ENCODE results near the gene FASTK.
"Not testable (repeated sequence)": the region's sequence is repeated elsewhere in the genome, so short reads cannot be mapped to it uniquely, and the experiment has no call there.

The FASTK gene

DNA sequence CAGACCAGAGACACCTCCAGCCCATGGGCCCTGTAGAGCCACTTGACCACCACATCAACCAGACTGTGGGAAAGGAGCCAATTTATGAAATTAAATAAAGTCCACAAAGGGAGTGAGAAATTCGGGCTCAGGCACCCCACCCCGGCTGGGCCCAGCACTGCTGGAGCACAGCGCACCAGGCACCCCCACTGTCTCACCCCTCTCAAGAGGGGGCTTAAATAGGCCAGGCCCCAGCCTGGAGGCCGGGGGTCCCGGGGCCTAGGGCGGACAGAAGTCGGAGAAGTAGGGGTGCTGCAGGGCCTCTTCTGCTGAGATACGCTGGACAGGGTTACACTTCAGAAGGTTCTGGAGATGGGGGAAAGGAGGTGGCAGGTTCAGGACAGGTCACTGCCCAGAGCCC lies 26.9 kb downstream of the FASTK start:
- Histone ChIP-seq H3K36me3 (ENCODE audit: control insufficient read depth, insufficient read depth, low read length) (no peaks in the 10 kb centered on the region), H3K4me3 (ENCODE audit: low read length) (no peak overlapping the region), H3K9ac (ENCODE audit: low read length) (no peak overlapping the region), H3K4me1 (ENCODE audit: control insufficient read depth, insufficient read depth, low read length) (peaks cover 18% of the 10 kb centered on the region), H3K9me3 (ENCODE audit: control insufficient read depth, low read length) (no peaks in the 10 kb centered on the region), H3K27me3 (ENCODE audit: control insufficient read depth, insufficient read depth, low read length) (peaks cover 13% of the 10 kb centered on the region)

DNA sequence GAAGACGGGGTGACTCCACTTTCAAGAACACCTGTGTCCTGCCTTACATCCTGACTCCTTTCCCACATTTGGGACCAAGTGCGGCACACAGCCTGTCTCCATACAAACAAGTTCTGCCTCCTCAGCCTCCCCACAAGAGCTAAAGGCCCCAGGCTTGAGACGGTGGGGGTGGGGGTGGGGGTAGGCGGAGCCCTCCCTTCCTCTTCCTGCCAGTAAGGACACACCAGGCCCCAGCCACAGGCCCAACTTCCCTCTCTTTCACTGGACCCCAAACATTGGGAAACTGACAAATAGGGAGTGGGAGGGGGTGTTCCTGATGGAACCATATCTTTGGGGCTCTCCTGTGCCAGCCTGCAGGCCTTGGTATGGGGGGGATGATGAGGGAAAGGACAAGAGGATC lies 27.5 kb downstream of the FASTK start:
- peaks cover 13% of the 10 kb centered on the region for H3K27me3 ChIP-seq (ENCODE audit: control insufficient read depth, insufficient read depth, low read length)
- H3K9ac ChIP-seq (ENCODE audit: low read length) = no peak overlapping the region
- H3K4me1 ChIP-seq (ENCODE audit: control insufficient read depth, insufficient read depth, low read length) = peaks cover 12% of the 10 kb centered on the region
- H3K9me3 ChIP-seq (ENCODE audit: control insufficient read depth, low read length) = no peaks in the 10 kb centered on the region
- H3K4me3 ChIP-seq (ENCODE audit: low read length) = no peak overlapping the region
- H3K36me3 ChIP-seq (ENCODE audit: control insufficient read depth, insufficient read depth, low read length) = no peaks in the 10 kb centered on the region

DNA sequence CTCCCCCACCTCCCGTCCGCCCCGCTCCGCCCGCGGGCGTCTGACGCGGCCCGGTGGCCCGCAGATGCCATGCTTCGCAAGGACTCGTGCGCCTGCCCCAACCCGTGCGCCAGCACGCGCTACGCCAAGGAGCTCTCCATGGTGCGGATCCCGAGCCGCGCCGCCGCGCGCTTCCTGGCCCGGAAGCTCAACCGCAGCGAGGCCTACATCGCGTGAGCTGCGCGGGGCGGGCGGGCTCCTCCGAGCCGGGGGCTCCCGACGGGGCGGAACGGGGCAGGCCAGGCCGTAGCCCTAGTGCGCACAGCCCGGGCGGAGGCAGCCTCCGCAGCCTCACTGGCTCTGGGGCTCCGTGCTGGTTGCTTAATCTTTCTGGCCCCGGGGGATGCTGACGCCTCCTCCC lies 29.5 kb downstream of the FASTK start:
- Histone ChIP-seq H3K4me1 (ENCODE audit: control insufficient read depth, insufficient read depth, low read length) (no peaks in the 10 kb centered on the region), H3K4me3 (ENCODE audit: low read length) (no peak overlapping the region), H3K27me3 (ENCODE audit: control insufficient read depth, insufficient read depth, low read length) (peaks cover 13% of the 10 kb centered on the region), H3K9ac (ENCODE audit: low read length) (no peak overlapping the region), H3K9me3 (ENCODE audit: control insufficient read depth, low read length) (no peaks in the 10 kb centered on the region), H3K36me3 (ENCODE audit: control insufficient read depth, insufficient read depth, low read length) (no peaks in the 10 kb centered on the region)

DNA sequence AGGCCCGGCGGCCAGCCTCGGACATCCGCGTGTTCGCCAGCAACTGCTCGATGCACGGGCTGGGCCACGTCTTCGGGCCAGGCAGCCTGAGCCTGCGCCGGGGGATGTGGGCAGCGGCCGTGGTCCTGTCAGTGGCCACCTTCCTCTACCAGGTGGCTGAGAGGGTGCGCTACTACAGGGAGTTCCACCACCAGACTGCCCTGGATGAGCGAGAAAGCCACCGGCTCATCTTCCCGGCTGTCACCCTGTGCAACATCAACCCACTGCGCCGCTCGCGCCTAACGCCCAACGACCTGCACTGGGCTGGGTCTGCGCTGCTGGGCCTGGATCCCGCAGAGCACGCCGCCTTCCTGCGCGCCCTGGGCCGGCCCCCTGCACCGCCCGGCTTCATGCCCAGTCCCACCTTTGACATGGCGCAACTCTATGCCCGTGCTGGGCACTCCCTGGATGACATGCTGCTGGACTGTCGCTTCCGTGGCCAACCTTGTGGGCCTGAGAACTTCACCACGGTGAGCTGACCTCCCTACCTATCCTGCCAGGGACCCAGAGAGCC lies 31.6 kb downstream of the FASTK start:
- H3K27me3 ChIP-seq (ENCODE audit: control insufficient read depth, insufficient read depth, low read length) = peaks cover 13% of the 10 kb centered on the region
- H3K4me1 ChIP-seq (ENCODE audit: control insufficient read depth, insufficient read depth, low read length) = no peaks in the 10 kb centered on the region
- no peaks in the 10 kb centered on the region for H3K9me3 ChIP-seq (ENCODE audit: control insufficient read depth, low read length)
- no peak overlapping the region for H3K9ac ChIP-seq (ENCODE audit: low read length)
- H3K4me3 ChIP-seq (ENCODE audit: low read length) = no peak overlapping the region
- no peaks in the 10 kb centered on the region for H3K36me3 ChIP-seq (ENCODE audit: control insufficient read depth, insufficient read depth, low read length)

DNA sequence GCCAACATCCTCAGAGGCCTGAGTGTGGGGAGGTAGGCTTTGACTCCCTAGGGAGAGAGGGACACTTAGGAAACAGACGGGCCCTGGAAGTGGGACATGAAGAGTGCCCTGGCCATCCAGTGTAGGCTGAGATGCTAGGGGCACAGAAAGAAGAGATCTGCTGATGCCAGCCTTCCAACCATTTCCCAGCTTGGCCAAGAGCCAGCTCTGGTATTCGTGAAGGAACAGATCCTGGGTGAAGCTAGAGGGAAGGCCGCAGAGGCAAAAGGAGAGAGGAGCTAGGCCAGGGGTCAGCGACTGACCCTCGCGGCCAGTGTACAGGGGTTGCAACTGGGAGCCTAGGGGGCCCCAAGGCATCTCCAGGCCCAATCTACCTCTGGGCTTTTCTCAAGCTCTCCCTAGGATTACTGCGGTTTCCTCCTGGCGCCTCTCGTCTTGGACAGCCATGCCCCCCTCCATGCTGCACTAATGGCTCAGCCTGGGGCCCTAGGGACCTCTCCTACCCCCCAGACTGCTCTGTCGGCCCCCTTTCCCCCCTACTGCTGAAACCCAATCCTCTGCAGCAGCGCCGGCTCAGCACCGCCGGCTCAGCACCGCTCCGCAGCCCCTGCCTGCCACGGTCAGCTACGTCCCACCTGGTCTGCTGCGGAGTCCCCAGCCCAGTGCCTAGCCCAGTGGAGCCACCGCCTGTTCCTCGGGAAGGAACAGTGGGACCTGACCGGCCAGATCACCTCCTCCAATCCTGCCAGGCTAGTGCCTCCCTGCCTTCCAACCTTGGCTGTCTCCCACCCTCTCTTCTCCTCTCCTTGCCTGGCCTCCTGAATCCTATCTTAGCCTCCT lies 32.4 kb downstream of the FASTK start, which contains the start of gene ASIC3:
Gene ASIC3, plus strand, starts transcription at position 556 of the 840 bp plus-strand sequence. CDS start 355 bp downstream, outside the sequence.
- Histone ChIP-seq H3K9ac (ENCODE audit: low read length) (no peak within 1 kb of the TSS), H3K9me3 (ENCODE audit: control insufficient read depth, low read length) (no peaks in the 10 kb centered on the region), H3K4me3 (ENCODE audit: low read length) (no peak within 1 kb of the TSS), H3K27me3 (ENCODE audit: control insufficient read depth, insufficient read depth, low read length) (peaks cover 13% of the 10 kb centered on the region), H3K4me1 (ENCODE audit: control insufficient read depth, insufficient read depth, low read length) (no peaks in the 10 kb centered on the region), H3K36me3 (ENCODE audit: control insufficient read depth, insufficient read depth, low read length) (no peaks in the 10 kb centered on the region)

DNA sequence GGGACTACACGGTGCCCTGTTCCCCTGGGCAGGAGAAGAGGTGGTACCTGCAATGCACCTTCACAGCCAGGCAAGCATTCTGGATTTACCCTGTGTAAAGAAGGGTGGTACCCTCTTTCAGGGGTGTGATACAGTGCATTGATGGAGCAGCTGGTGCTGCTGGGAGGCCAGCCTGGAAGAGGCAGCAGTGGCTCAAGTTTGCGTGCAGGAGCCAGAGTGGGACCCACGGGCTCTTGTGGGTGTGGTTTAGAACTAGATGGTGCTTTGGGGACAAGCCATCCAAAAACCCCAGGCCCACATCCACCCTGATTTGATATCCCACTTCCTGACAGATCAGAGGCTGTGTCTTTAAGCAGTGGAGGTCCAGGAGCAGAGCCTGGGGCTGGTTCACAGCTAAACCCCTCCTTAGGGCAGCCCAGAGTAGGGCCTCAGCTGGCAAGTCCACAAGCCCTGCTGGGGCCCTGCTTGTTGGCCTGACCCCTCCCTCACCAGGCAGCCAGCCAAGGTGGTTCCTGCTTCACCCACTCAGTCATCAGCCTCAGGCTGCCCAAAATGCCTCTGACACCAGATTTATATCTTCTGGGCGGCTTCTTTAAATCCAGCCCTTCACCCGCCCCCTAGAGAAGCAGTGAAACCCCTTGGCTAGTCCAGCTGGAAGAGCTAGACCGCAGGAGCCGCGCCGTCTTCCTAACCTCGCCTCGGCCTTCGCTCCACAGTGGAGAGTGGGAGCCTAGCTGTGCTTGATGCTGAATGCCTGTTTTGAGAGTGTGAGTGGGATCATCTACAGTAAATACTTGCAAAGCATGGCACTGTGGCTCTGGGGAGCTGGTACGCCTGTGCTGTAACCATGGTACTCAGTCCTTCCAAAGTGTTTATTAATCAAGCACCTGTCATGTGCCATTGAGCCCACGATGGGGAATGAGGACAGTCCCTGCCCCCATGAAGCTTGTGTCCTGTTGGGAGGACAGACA lies 33.7 kb downstream of the FASTK start:
- no peaks in the 10 kb centered on the region for H3K9me3 ChIP-seq (ENCODE audit: control insufficient read depth, low read length)
- H3K27me3 ChIP-seq (ENCODE audit: control insufficient read depth, insufficient read depth, low read length) = peaks cover 13% of the 10 kb centered on the region
- no peak overlapping the region for H3K9ac ChIP-seq (ENCODE audit: low read length)
- no peaks in the 10 kb centered on the region for H3K4me1 ChIP-seq (ENCODE audit: control insufficient read depth, insufficient read depth, low read length)
- H3K36me3 ChIP-seq (ENCODE audit: control insufficient read depth, insufficient read depth, low read length) = no peaks in the 10 kb centered on the region
- H3K4me3 ChIP-seq (ENCODE audit: low read length) = no peak overlapping the region

DNA sequence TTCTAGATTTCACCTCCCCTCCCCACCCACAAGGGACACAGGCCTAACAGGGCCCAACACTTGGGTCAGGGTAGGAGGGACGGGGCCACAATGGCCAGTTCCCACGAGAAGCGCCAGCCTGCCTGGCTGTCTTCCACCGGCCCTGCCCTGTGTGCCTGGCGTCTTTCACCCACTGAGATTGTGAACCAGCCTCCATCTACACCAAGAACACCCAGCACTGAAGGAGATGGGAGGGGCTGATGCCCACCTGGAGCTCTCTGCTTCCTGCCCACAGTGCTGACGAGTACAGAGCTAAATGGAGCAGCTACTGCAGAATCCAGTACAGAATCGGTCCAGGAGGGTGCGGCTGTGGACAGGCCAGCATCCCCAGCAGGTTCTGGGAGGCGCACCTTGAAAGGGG lies 34.6 kb downstream of the FASTK start:
- Histone ChIP-seq H3K9ac (ENCODE audit: low read length) (no peak overlapping the region), H3K4me1 (ENCODE audit: control insufficient read depth, insufficient read depth, low read length) (no peaks in the 10 kb centered on the region), H3K9me3 (ENCODE audit: control insufficient read depth, low read length) (no peaks in the 10 kb centered on the region), H3K27me3 (ENCODE audit: control insufficient read depth, insufficient read depth, low read length) (peaks cover 13% of the 10 kb centered on the region), H3K4me3 (ENCODE audit: low read length) (no peak overlapping the region), H3K36me3 (ENCODE audit: control insufficient read depth, insufficient read depth, low read length) (no peaks in the 10 kb centered on the region)

DNA sequence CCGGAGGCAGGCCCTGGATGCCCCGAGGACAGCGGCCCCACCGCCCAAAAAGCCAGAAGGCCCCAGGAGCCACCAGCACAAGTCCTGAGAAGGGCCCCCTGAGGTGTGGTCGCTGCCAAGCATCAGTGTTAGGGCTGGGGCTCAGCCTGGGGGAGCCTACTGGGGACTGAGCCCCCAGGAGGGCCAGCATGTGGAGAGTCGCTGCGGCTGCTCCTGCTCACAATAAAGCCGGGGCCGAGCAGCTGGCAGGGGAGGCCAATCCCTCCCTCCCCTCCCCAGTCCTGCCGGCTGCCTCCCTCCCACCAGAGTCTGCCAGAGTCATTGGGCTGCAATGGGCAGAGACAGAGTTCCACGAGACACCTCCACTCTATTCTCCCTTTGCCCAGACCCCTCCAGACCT lies 35.3 kb downstream of the FASTK start:
- H3K9me3 ChIP-seq (ENCODE audit: control insufficient read depth, low read length) = no peaks in the 10 kb centered on the region

DNA sequence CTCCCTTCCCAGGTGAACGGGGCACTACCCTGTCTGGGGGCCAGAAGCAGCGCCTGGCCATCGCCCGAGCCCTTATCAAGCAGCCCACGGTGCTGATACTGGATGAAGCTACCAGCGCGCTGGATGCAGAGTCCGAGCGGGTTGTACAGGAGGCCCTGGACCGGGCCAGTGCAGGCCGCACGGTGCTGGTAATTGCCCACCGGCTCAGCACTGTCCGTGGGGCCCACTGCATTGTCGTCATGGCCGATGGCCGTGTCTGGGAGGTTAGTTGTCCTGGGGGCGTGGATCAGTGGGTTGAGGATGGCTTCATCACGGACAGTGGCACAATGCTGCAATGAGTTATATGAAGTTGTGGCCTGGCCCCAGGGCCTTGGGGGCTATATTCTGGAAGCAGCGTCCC lies 36.6 kb downstream of the FASTK start:
- no peak overlapping the region for H3K4me3 ChIP-seq (ENCODE audit: low read length)
- H3K27me3 ChIP-seq (ENCODE audit: control insufficient read depth, insufficient read depth, low read length) = no peaks in the 10 kb centered on the region
- no peak overlapping the region for H3K9ac ChIP-seq (ENCODE audit: low read length)
- no peaks in the 10 kb centered on the region for H3K36me3 ChIP-seq (ENCODE audit: control insufficient read depth, insufficient read depth, low read length)
- H3K4me1 ChIP-seq (ENCODE audit: control insufficient read depth, insufficient read depth, low read length) = peaks cover 16% of the 10 kb centered on the region
- no peaks in the 10 kb centered on the region for H3K9me3 ChIP-seq (ENCODE audit: control insufficient read depth, low read length)

More for the DNA sequence above, 35.3 kb downstream of the FASTK start:
- Histone ChIP-seq H3K9ac (ENCODE audit: low read length) (no peak overlapping the region), H3K27me3 (ENCODE audit: control insufficient read depth, insufficient read depth, low read length) (peaks cover 8% of the 10 kb centered on the region), H3K4me1 (ENCODE audit: control insufficient read depth, insufficient read depth, low read length) (peaks cover 3% of the 10 kb centered on the region), H3K4me3 (ENCODE audit: low read length) (no peak overlapping the region), H3K36me3 (ENCODE audit: control insufficient read depth, insufficient read depth, low read length) (no peaks in the 10 kb centered on the region)

DNA sequence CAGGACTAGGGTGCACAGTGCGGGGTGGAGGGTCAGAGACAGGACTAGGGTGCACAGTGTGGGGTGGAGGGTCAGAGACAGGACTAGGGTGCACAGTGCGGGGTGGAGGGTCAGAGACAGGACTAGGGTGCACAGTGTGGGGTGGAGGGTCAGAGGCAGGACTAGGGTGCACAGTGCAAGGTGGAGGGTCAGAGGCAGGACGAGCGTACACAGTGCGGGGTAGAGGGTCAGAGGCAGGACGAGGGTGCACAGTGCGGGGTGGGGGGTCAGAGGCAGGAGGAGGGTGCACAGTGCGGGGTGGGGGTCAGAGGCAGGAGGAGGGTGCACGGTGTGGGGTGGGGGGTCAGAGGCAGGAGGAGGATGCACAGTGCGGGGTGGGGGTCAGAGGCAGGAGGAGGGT lies 37.2 kb downstream of the FASTK start:
- H3K9ac ChIP-seq (ENCODE audit: low read length); H3K27me3 ChIP-seq (ENCODE audit: control insufficient read depth, insufficient read depth, low read length); H3K9me3 ChIP-seq (ENCODE audit: control insufficient read depth, low read length); H3K36me3 ChIP-seq (ENCODE audit: control insufficient read depth, insufficient read depth, low read length); H3K4me3 ChIP-seq (ENCODE audit: low read length): not testable (repeated sequence)
- H3K4me1 ChIP-seq (ENCODE audit: control insufficient read depth, insufficient read depth, low read length) = peaks cover 21% of the 10 kb centered on the region

DNA sequence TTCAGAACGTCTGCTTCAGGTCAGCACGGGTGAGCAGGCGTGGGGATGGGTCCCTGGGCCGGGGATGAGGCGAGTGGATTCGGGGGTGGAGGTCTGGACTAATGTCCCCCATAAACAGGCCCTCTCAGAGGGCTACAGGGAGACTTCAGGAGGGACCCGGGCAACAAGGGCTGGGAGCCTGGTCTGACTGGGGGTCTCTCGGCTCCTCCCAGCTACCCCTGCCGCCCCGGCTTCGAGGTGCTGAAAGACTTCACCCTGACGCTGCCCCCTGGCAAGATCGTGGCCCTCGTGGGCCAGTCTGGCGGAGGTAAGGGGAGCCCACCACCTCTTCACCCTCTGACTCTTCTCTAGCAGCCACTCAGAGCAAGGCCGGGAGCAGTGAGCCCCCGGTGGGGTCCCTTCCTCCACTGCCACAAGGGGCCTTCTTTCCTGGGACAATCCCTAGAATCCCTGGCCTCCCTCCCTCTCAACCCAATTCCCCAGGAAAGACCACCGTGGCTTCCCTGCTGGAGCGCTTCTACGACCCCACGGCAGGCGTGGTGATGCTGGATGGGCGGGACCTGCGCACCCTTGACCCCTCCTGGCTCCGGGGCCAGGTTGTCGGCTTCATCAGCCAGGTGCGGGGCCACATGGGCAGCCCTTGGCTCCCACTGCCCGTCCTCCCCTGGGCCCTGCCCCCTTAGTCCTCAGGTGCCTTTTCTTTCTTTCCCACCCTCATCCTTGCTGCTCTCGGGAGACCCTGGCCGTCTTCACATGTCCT lies 39.8 kb downstream of the FASTK start:
- H3K4me3 ChIP-seq (ENCODE audit: low read length) = no peak overlapping the region
- H3K4me1 ChIP-seq (ENCODE audit: control insufficient read depth, insufficient read depth, low read length) = peaks cover 23% of the 10 kb centered on the region
- no peaks in the 10 kb centered on the region for H3K27me3 ChIP-seq (ENCODE audit: control insufficient read depth, insufficient read depth, low read length)
- no peaks in the 10 kb centered on the region for H3K36me3 ChIP-seq (ENCODE audit: control insufficient read depth, insufficient read depth, low read length)
- H3K9ac ChIP-seq (ENCODE audit: low read length) = no peak overlapping the region
- H3K9me3 ChIP-seq (ENCODE audit: control insufficient read depth, low read length) = no peaks in the 10 kb centered on the region
